Right lobe of liver (tissue), 6 donors: Measurements from ENCODE around the gene LCP1. TPM values are rescaled to one million over a fixed set of nuclear protein-coding genes. Genes with fewer than 3 reads are reported as not detected.
A peak's percentile ranks its signal among the peaks of the same experiment; 100 is the strongest.

Source experiments
- ATAC-seq, 4 donors: fragments of 200-7000 bp; cut with Tn5 transposase; one replicate each; pipeline ENCODE4 v1.9.1; 2020; ENCODE audit warnings: mild to moderate bottlenecking in 4 of 4, moderate library complexity in 4 of 4
- DNase-seq, 3 donors: peaks; one replicate each; pipeline ENCODE4 v3.0.0-alpha.2; 2020
- H3K27ac ChIP-seq, 3 donors: fragments of 200-600 bp; one replicate each; pipeline ENCODE4 v1.8.0; 2022
- H3K27me3 ChIP-seq, 2 donors: fragments of 200-600 bp; one replicate each; pipeline ENCODE4 v1.8.0; 2022
- H3K36me3 ChIP-seq, 4 donors: fragments of 200-600 bp; sonication (generic) in 1 of 4; one replicate each; pipeline versions ENCODE4 v1.5.1 to v1.8.0; 2017 to 2022; ENCODE audit warnings: control low read depth in 1 of 4
- H3K4me1 ChIP-seq, 4 donors: fragments of 200-600 bp; sonication (generic) in 1 of 4; one replicate each; pipeline versions ENCODE4 v1.5.1 to v1.8.0; 2017 to 2022; ENCODE audit warnings: control low read depth in 1 of 4
- H3K4me3 ChIP-seq, 3 donors: fragments of 200-600 bp; one replicate each; pipeline ENCODE4 v1.8.0; 2022
- H3K9me3 ChIP-seq, 4 donors: fragments of 200-600 bp; sonication (generic) in 1 of 4; one replicate each; pipeline versions ENCODE4 v1.5.1 to v1.8.0; 2017 to 2022; ENCODE audit warnings: control low read depth in 1 of 4
- POLR2A ChIP-seq: fragments of 450-650 bp; IDR thresholded peaks from one replicate; pipeline ENCODE4 v1.6.1; 2017; ENCODE audit warnings: antibody characterized with exemption, mild to moderate bottlenecking
- WGBS: methylation state at CpG from one replicate; pipeline ENCODE4 v1.1.6; 2018; ENCODE audit warnings: low coverage, low lambda C conversion rate; ENCODE audit not compliant: insufficient coverage; ENCODE audit errors: missing lambda C conversion rate; 5-methylcytosine and 5-hydroxymethylcytosine counted together
- intact Hi-C, 2 donors: fragments of 100-400 bp; cut with DNase I; formaldehyde crosslinking; loops; one replicate each; pipeline versions ENCODE4 v1.11.2 to v1.14.1; 2022
- small RNA-seq, 2 experiments: library from RNA; depleted of rRNA; stranded (forward); fragments of <200 nt; gene quantifications; one replicate each; pipeline ENCODE3, GENCODE V24; 2016
- total RNA-seq, 6 experiments: library from RNA; depleted of rRNA in 2 of 6; stranded (reverse); fragments of >200 nt in 2 of 6; fragmentation: NEBNext Ultra II Directional in 3 of 6; extraction: Animal tissue kit (Norgen Biotek cat#: 25700) in 3 of 6; gene quantifications; one replicate each; pipeline versions ENCODE4 v1.1.0 to v1.2.4, GENCODE V29; 2016 to 2023
- TF ChIP-seq, protein P1 (sequence below), 4 donors: fragments of 200-600 bp in 3 of 4; fragments of 450-650 bp in 1 of 4; IDR thresholded peaks; one replicate each; pipeline versions ENCODE4 v1.5.1 to v1.8.0; 2016 to 2022; ENCODE audit warnings: antibody characterized with exemption in 4 of 4, mild to moderate bottlenecking in 2 of 4
- donor health status: DM: no; HTN: yes; CAD: no.
- donor health status: DM: no; HTN: no; CAD: no.
- donor health status: DM: no; HTN: no; CAD: no.
- donor health status: DM: no; HTN: yes; CAD: no.
- donor health status: DM: no; HTN: yes; CAD: no.

LCP1 gene
- total RNA-seq, 6 experiments from 2014 or later = 19.7 to 58.1 (median 22.8) TPM

DNA sequence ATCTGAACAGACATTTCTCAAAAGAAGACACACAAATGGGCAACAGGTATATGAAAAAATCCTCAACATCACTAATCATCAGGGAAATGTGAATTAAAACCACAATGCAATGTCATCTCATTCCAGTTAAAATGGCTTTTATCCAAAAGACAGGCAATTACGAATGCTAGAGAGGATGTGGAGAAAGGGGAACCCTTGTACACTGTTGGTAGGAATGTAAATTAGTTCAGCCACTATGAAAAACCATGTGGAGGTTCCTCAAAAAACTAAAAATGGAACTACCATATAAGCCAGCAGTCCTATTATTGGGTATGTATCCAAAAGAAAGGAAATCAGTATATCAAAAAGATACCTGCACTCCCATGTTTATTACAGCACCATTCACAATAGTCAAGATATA, 104.7 kb downstream of the LCP1 start:
- 20% methylated on average over 1 of the region's 1 CpG for WGBS
- no peak for TF ChIP-seq POLR2A
- TF ChIP-seq, protein P1, sequence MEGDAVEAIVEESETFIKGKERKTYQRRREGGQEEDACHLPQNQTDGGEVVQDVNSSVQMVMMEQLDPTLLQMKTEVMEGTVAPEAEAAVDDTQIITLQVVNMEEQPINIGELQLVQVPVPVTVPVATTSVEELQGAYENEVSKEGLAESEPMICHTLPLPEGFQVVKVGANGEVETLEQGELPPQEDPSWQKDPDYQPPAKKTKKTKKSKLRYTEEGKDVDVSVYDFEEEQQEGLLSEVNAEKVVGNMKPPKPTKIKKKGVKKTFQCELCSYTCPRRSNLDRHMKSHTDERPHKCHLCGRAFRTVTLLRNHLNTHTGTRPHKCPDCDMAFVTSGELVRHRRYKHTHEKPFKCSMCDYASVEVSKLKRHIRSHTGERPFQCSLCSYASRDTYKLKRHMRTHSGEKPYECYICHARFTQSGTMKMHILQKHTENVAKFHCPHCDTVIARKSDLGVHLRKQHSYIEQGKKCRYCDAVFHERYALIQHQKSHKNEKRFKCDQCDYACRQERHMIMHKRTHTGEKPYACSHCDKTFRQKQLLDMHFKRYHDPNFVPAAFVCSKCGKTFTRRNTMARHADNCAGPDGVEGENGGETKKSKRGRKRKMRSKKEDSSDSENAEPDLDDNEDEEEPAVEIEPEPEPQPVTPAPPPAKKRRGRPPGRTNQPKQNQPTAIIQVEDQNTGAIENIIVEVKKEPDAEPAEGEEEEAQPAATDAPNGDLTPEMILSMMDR (IDR thresholded peaks at IDR 0.05) = no peak
- ATAC-seq = no peak
- peaks cover 0 to 53% (median 16%) of the 10 kb centered on the region in 4 donors for H3K4me1 ChIP-seq
- H3K9me3 ChIP-seq = no peaks in the 10 kb centered on the region
- H3K4me3 ChIP-seq = no peak overlapping the region
- no peaks in the 10 kb centered on the region for H3K27me3 ChIP-seq
- intact Hi-C loops = no loop called here
- H3K27ac ChIP-seq = peak overlapping the region; percentile 35 to 85 (median 77)
- H3K36me3 ChIP-seq = peaks cover 0 to 61% (median 35%) of the 10 kb centered on the region in 4 donors
- DNase-seq = no peak

DNA sequence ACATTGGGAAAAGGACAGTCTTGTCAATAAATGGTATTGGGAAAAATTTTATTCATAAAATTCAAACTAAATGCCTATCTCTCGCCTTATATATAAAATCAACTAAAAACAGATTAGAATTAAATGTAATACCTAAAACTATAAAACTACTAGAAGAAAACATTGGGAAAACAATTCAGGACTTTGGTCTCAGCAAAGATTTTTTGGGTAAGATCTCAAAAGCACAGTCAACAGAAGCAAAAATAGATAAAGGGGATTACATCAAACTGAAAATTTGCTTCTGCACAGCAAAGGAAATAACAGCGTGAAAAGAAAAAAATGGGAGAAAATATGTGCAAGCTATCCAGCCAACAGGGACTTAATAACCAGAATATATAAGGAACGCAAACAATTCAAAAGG, 105.2 kb downstream of the LCP1 start:
- no peaks in the 10 kb centered on the region for H3K27me3 ChIP-seq
- H3K4me3 ChIP-seq = no peak overlapping the region
- no peak for DNase-seq
- intact Hi-C loops = no loop called here
- peaks cover 0 to 57% (median 16%) of the 10 kb centered on the region in 4 donors for H3K4me1 ChIP-seq
- 71% methylated on average over 3 of the region's 3 CpGs for WGBS
- ATAC-seq = peak in 2 of 4 donors; percentile 13 to 24
- peaks cover 0 to 61% (median 37%) of the 10 kb centered on the region in 4 donors for H3K36me3 ChIP-seq
- H3K9me3 ChIP-seq = no peaks in the 10 kb centered on the region
- H3K27ac ChIP-seq = peak overlapping the region; percentile 35 to 85 (median 77)
- no peak for TF ChIP-seq POLR2A
- TF ChIP-seq, protein P1 (IDR thresholded peaks at IDR 0.05) = no peak

Small RNAs within 50 kb of the gene (small RNA-seq; reads per million reads assigned to genes)
- gene RN7SL288P = 0 reads per million in 2 experiments

Other genes starting within 250 kb of the LCP1 start
- 10 to 100 TPM; 20.3 to 52.8 (median 50.3) TPM for gene ZC3H13, start 129.4 kb downstream of the LCP1 start, total RNA-seq
- 100 to 1,000 TPM; 342 to 693 (median 554) TPM for gene CPB2, start 77.1 kb downstream of the LCP1 start, total RNA-seq
- under 1 TPM in 1 of 6 experiments, not detected in 5; 0.12 TPM for gene LRRC63, start 29.8 kb upstream of the LCP1 start, total RNA-seq
- 1 to 10 TPM in 3 of 6 experiments, under 1 TPM in 3; 0.46 to 2.3 (median 1.0) TPM for gene RUBCNL, start 205.1 kb upstream of the LCP1 start, total RNA-seq